ENCODE measurements around the gene GABBR2.

GABBR2 gene

GRCh38 chr9:98255578-98256296 is 453.0 kb downstream of the GABBR2 start, which contains the start of gene TBC1D2:
Gene TBC1D2 (minus strand): TSS chr9:98255649. CDS start chr9:98255541, 108 bp downstream.
- TF ChIP-seq, protein P1, sequence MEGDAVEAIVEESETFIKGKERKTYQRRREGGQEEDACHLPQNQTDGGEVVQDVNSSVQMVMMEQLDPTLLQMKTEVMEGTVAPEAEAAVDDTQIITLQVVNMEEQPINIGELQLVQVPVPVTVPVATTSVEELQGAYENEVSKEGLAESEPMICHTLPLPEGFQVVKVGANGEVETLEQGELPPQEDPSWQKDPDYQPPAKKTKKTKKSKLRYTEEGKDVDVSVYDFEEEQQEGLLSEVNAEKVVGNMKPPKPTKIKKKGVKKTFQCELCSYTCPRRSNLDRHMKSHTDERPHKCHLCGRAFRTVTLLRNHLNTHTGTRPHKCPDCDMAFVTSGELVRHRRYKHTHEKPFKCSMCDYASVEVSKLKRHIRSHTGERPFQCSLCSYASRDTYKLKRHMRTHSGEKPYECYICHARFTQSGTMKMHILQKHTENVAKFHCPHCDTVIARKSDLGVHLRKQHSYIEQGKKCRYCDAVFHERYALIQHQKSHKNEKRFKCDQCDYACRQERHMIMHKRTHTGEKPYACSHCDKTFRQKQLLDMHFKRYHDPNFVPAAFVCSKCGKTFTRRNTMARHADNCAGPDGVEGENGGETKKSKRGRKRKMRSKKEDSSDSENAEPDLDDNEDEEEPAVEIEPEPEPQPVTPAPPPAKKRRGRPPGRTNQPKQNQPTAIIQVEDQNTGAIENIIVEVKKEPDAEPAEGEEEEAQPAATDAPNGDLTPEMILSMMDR (conservative IDR thresholded peaks at IDR 0.05) = 0 out of 2 replicates have a peak, but pooled peaks have one; percentile 19
- peak within 1 kb of the TSS; percentile 91 for H3K27ac ChIP-seq

GRCh38 chr9:98255061-98255577 is 453.6 kb downstream of the GABBR2 start:
- TF ChIP-seq, protein P1 (conservative IDR thresholded peaks at IDR 0.05) = no peak

GRCh38 chr9:98254228-98255060 is 454.3 kb downstream of the GABBR2 start:
- H3K27ac ChIP-seq = peak overlapping the region; percentile 91; the same call in 1 of the 2 replicates
- TF ChIP-seq, protein P1 (conservative IDR thresholded peaks at IDR 0.05) = no peak

More at GRCh38 chr9:98255061-98255577, 453.6 kb downstream of the GABBR2 start:
- H3K27ac ChIP-seq = peak overlapping the region; percentile 91

GRCh38 chr9:98253565-98253964 is 455.2 kb downstream of the GABBR2 start:
- H3K27ac ChIP-seq = no peak overlapping the region
- TF ChIP-seq, protein P1 (conservative IDR thresholded peaks at IDR 0.05) = no peak

- TF ChIP-seq, protein P1 (conservative IDR thresholded peaks at IDR 0.05) = no peak
- no peak overlapping the region for H3K27ac ChIP-seq
Measured at GRCh38 chr9:98251551-98251950, 457.2 kb downstream of the GABBR2 start.

GRCh38 chr9:98249771-98250170 is 459.0 kb downstream of the GABBR2 start:
- TF ChIP-seq, protein P1 (conservative IDR thresholded peaks at IDR 0.05) = no peak

More at GRCh38 chr9:98249771-98250170, 459.0 kb downstream of the GABBR2 start:
- H3K27ac ChIP-seq = no peak overlapping the region

Measured in VCaP (cell line).